Cortex of kidney (tissue), 1 donor: Measurements from ENCODE around the gene TMC8.

ENCODE experiments used
- DNase-seq: peaks from one replicate; lab custom pipeline; 2025; lab: John Stamatoyannopoulos, UW

The TMC8 gene

GRCh38 chr17:78180083-78180482 lies 49.5 kb downstream of the TMC8 start:
- DNase-seq = no peak

GRCh38 chr17:78180508-78180907 lies 49.9 kb downstream of the TMC8 start:
- no peak for DNase-seq

- no peak for DNase-seq
These were observed 51.9 kb downstream of the TMC8 start for GRCh38 chr17:78182504-78182903.

GRCh38 chr17:78183916-78184315 lies 53.3 kb downstream of the TMC8 start:
- no peak for DNase-seq

- no peak for DNase-seq
These were observed 53.8 kb downstream of the TMC8 start for GRCh38 chr17:78184351-78184750.

- no peak for DNase-seq
These were observed 54.3 kb downstream of the TMC8 start for GRCh38 chr17:78184868-78185267.

GRCh38 chr17:78185981-78186691 lies 55.6 kb downstream of the TMC8 start:
- DNase-seq = no peak

GRCh38 chr17:78186692-78187595 lies 56.4 kb downstream of the TMC8 start, which contains the start of the genes AFMID and TK1:
Gene AFMID (plus strand): TSS chr17:78187362. CDS start chr17:78187371, 9 bp downstream.
Gene TK1 (minus strand): TSS chr17:78187052. CDS start chr17:78186994, 58 bp downstream.
- peak; percentile 69 for DNase-seq
